Stimulated activated CD4-positive, alpha-beta T cell treated with anti-CD3 and anti-CD28 coated beads, Interleukin-1b, Interleukin-23, amount 100 ng/mL, for 48 hours (primary cell): Measurements from ENCODE around the gene ABHD17B.

Experiments
- DNase-seq: peaks from one replicate; pipeline ENCODE4 v3.0.0-alpha.2; 2020

The ABHD17B gene

DNA sequence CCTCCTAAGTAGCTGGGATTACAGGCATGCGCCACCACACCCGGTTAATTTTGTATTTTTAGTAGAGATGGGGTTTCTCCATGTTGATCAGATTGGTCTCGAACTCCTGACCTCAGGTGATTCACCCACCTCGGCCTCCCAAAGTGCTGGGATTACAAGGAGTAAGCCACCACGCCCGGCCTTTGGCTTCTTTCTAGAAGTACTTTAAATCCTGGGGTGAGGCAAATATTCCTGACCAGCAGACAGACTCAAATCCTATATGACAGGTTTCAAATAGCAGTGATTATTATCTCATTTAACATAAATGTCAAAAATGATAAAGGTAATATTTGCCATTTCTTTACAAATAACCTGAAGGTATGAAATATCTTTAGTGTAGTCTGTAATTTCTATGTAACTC, 35.6 kb downstream of the ABHD17B start:
- DNase-seq = no peak

DNA sequence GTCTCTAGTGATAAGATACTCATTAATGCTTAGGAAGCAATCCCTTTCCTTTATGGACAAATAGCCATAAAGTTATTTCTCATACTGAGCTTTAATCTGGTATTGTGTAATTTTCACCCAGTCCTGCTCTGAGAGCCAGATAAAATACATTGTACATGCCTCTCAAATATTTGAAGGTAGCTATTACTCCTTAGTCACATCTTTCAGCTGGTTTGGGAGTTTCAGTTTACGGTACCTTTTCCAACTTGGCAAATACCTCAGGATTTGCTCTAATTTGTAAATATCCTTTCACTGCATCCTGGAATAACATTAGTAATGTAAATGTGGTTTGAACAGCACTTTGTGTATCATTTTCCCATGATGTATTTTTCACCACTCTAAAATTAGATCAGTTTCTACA, 47.4 kb downstream of the ABHD17B start:
- no peak for DNase-seq

DNA sequence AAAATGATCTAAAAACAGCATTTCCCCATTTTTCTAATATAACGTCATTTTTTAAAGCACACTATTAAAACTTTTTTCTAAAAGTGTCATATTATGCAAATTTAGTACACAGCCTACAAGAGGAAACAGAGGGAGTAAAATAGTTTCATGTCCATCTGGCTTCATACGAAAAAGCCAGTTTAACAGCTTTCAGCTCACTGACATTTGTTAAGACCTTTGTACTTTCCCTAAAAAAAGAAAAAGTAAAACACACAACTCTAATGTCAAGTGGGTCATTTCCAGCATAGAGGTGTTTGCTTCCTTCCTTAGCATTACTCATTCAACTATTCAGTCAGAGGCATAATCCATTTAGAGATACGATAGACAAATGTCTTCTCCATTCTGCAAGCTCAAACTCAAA, 49.4 kb downstream of the ABHD17B start:
- no peak for DNase-seq

DNA sequence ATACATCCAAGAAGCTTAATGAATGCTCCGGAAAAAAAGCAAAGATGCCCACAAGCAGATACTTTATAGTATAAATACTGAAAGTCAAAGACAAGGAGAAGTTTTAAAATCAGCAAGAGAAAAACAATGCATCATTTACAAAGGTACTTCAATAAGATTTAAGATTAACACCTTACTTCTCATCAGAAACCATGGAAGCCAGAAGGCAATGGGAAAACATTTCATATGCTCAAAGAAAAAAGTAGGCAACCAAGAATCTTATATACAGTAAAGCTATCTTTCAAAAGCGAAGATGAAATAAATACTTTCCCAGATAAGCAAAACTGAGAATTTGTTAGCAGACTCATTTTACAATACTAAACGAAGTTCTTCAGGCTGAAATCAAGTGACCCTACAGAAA, 51.1 kb downstream of the ABHD17B start:
- DNase-seq = no peak

DNA sequence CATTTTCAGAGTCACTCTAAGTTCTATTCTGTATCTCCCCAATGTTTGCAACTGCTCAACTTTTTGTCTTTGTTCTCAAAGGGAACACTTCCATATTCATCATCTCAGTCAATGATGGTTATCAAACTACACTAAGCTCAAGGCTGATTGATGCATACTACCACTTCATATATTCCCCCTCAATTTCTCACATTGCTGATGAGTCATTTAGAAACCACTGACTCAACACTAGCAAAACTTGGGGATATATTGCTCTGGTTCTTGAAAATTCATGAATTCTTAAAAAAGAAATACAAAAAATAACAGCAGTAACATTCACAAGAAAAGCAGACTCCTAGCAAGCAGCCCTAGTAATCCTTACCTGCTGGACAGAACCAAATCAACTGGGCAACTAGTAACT, 52.2 kb downstream of the ABHD17B start:
- DNase-seq = no peak

DNA sequence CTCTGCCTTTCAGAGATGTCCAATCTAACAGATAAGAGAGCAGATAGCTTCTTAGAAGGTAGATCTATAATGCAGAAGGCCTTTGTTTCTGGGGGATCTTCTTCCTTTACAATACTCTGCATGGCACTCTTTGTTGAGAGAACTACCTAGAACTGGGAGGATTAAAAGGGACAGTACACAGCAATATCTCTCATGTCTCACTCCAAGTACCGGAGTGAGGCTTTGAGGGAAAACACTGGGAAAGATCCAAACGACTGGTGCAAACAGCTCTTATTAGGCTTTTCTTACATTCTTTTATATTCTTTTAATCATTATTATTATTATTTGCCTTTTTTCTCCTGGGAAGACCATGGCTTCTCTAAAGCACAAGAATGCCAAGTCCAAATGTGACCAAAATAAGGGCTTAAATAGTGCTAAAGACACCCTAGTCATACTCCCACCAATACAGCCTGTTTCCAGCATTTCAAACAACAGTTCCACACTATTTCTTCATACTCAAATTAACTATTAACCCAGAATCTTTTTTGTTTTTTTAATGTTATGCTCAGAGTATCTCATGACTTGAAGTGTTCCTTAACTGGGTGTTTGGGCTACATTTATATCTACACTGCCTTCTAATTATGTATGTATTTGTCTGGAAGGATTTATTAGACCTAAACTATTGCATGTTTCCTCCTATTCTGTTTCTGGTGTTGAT, 52.7 kb downstream of the ABHD17B start:
- no peak for DNase-seq

DNA sequence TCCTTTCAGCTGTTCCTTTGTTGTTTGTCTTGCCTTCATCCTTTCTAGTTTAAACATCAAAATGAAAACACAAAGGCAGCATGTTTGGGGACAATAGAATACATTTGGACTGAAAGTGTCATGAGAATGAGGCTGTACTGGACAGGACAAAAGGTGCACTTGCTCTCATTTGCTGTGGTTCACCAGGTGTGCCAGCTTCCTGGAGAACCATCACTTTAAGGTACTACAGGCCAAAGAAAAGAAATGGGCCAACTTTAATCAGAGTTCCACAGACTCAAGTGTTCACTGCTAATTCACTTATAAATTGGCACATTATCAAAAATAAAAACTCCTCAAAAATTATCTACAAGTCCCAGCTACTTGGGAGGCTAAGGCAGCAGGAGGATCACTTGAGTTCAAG, 53.8 kb downstream of the ABHD17B start:
- DNase-seq = no peak

DNA sequence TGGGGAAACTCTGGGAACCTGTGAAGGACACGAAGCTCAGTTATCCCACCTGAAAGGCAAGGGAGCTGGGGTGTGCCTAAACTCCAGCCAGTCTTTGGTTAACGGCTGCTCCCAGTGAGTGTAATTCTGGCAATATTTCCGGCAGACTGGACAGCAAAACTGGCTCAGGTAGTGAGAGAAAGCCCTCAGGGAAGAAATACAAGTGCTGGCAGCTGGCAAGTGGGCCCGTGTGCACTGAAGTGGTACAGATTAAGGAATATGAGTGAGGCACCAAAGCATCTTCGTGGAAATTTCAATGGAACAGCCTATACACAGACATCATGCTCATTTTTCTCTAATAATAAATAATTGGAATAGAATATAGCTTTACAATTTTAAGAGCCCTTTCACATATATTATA, 56.2 kb downstream of the ABHD17B start:
- no peak for DNase-seq

DNA sequence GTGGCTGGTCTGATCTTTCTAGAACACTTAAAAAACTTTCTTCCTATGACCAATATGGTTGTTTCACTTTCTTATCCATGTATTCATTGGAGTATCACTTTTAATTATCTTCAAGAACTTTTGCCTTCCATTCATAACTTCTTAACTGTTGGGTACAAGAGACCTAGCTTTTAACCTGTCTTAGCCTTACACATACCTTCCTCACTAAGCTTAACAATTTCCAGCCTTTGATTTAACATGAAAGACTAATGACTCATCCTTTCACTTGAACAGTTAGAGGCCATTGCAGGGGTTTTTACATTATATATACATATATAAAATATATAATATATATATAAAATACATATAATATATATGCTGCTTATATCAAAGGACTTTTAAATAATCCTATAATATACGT, 57.9 kb downstream of the ABHD17B start:
- DNase-seq = no peak

DNA sequence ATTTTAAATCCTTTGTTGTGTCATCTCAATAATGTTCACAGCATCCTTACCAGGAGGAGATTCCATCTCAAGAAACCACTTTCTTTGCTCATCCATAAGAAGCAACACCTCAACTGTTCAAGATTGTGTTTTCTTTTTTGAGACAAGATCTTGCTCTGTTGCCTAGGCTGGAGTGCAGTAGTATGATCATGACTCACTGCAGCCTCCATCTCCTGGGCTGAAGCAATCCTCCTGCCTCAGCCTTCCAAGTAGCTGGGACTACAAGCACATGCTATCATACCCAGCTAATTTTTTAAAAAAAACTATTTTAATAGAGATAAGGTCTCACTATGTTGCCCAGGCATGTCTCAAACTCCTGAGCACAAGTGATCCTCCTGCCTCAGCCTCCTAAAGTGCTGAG, 60.0 kb downstream of the ABHD17B start:
- DNase-seq = no peak

DNA sequence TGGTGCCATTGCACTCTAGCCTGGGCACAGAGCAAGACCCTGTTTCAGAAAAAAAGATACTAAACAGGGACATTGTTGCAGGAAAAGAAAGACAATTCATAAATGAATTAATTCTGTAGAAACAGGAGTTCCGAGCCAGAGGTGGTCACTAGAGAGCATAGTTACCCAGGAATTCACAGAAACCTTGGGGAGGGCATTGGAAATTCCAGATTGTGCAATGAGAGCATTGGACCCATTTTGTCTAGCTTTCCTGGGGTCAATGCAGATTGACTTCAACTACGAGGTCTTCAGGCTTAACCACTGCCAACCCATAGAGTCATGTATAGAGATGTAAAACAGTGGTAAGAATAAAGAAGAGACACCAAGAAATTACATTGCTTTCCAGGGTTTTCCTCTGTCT, 63.1 kb downstream of the ABHD17B start:
- DNase-seq = no peak

DNA sequence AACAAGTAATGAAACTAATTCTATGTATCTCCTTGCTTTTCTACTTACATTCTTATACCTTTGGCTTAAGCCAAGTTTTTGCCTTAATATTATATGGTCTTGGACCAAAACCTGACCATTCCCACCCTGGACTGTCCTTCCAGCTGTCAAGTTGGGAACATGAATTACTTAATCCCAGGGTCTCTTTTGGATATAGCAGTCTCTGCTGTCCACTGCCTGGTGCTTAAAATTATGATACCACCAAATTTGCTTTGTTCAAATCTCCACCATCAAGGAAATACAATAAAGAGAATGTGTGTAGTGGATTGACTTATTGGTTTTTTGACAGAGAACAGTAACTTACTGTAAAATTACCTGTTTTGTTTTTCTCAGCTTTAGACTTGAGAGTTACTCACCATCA, 66.2 kb downstream of the ABHD17B start:
- DNase-seq = no peak

DNA sequence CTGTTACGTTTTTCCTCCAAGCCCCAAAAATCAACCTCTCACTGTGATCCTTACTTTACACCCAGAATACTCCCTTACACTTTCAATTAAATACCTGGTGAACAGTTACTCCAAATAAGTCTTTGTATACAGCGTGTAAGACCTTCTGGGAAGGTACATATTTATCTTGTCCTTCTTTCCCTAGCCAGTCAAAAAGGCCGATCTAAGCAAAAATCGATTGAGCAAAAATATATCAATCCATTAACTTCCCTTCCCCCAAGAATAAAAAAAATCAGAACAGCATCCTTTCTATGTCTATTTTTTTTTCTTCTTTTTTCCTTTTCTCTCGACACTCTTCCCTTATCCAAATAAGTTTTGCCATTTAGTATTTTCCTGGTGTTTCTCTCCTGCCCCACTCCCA, 71.3 kb downstream of the ABHD17B start:
- no peak for DNase-seq

DNA sequence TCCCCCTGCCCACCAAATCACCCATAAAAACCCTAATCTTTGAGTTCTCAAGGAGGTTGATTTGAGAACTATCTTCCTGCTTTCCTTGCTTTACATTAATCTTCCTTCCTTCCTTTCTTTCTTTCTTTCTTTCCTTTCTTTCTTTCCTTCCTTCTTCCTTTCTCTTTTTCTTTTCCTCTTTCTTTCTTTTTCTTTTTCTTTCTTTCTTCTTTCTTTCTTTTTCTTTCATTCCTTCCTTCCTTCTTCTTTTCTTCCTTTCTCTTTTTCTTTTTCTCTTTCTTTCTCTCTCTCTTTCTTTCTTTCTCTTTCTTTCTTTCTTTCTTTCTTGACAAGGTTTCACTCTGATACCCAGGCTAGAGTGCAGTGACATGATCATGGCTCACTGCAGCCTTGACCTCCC, 75.4 kb downstream of the ABHD17B start:
- DNase-seq = no peak

DNA sequence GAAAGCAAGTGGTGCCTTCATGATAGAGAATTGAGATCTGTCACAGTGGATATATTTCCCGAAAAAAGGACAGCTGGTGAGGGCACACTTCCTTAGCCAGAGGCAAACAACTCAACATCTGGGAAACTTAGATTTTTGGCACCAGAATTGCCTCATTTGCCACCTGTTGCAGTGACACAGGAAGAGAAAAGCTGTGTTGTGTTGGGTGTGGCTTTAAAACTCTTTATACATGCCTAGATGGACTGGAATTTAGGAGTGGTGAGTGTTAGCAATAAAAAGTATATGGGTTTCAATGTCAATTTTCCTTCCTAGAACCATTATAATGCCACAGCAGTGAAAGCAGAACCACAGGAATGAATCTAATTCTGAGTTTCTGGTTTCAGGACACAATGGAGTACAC, 80.1 kb downstream of the ABHD17B start:
- DNase-seq = no peak

DNA sequence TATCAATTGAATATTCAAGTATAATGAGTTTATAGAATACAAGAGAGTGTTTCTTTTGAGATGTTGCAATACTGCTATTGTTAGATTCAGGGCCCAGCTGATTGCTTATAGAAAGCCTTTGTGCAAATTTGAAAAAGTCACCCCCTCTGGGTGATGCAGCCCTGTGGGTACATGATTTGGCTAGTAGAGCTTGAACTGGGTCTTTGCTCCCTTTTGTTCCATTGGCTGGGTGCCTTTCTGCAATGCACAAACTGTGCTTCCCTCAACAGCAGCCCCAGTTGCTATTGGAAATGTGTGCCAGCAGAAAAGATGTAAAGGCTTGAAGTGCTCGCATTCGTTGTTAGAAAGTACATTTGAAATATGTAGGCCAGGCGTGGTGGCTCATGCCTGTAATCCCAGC, 80.8 kb downstream of the ABHD17B start:
- no peak for DNase-seq

DNA sequence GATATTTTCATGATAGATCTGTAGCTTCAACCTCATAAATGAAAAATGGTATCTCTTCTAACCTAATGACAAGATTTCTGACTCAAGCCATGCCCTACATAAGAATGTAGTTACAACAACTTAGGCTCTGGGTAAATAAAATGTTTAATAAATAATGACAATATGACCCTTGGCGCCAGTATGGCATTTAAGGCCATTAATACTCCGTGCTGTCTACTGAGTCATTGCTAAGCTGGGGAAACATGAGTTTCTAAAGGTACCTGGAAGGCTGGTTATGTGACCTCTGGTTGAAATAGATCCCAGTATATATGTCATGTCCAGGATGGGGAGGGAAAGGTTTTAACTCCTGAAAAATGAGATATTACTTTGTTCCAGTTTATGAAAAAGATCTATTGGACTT, 84.7 kb downstream of the ABHD17B start:
- no peak for DNase-seq

DNA sequence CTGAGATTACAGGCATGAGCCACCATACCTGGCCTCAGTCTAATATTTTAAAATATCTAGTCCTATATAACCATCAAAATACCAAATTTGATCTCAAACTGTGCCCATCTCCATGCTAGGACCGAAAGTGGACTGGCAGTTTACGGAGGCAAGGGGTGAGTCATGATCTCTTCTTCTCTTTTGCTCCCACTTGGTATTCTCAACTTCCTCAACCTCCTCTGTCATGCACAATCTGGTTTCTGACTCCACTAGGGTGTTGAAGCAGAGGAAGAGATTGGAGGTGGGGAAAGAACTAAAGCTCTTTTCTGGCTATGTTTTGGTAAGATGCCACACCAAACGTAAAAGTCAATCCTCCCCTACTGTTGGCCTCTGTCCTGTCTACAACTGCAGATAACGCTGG, 86.7 kb downstream of the ABHD17B start:
- DNase-seq = no peak

DNA sequence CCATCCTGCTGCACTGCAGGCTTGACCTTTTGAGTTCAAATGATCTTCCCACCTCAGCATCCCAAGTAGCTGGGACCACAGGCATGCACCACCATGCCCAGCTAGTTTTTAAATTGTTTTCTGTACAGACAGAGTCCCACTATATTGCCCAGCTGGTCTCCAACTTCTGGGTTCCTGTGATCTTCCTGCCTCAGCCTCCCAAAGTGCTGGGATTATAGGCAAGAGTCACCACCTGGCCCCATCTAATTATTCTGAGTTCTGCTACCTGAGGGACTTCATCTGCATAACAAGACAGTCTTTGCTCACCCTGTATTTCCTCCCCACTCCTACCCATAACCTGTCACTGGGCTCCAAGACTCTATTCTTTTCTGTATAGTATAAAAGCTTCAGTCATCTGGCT, 88.1 kb downstream of the ABHD17B start:
- no peak for DNase-seq

DNA sequence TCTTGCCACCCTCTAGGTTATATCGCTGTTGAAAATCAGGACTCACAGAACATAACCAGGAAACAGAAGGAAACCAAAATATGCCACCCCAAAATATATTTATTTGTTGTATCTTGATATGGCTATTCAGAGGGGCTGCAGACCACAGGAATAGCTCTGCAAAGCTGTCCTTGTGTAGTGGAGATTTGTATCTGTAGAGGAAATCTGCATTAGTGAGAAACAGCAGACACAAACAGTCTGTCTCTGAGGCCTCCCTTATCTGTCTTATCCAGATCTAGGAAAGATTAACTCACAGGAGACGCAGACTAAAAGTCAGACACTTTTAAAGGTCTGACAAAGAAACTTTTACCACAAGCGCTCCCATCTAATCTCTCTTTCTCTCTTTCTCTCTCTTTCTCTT, 88.5 kb downstream of the ABHD17B start:
- DNase-seq = no peak

DNA sequence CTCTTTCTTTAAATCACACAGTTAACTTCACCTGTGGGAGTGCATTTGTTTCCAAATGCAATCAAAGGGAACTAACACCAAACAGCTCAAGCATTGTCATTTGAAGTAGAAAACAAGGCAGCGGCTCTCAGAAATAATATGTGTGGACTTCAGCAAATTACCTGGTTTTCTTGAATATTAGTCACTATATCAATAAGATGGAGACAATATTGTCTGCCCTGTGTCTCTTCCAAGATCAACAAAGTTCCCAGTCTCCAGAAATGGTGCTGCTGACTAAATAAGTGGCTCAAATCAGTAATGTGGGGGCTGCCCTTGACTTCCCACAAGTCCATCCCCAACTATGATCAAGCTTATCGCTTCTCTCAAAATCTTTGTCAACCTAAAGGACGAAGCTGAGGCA, 89.6 kb downstream of the ABHD17B start:
- DNase-seq = no peak

DNA sequence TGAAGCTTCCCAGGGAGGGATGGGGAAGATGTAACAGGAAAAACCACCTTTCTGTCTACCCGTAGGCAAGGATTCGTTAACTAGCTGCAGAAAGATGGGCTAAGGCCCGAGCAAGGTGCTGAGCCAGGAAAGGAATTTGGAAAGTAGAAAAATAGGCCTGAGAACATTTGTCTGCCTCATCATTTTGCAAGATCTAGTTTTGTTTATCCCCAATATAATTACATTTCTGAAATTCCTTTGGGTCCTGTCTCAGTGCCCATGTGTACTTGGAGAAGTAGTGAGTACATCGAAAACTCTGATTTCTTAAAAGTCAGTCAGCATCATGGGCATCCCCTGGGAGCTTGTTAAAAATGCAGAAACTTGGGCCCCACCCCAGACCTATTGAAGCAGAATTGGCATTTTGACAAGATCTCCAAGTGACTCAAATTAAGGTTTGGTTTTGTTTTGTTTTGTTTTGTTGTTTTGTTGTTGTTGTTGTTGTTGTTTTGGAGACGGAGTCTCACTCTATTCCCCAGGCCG, 90.5 kb downstream of the ABHD17B start:
- no peak for DNase-seq

DNA sequence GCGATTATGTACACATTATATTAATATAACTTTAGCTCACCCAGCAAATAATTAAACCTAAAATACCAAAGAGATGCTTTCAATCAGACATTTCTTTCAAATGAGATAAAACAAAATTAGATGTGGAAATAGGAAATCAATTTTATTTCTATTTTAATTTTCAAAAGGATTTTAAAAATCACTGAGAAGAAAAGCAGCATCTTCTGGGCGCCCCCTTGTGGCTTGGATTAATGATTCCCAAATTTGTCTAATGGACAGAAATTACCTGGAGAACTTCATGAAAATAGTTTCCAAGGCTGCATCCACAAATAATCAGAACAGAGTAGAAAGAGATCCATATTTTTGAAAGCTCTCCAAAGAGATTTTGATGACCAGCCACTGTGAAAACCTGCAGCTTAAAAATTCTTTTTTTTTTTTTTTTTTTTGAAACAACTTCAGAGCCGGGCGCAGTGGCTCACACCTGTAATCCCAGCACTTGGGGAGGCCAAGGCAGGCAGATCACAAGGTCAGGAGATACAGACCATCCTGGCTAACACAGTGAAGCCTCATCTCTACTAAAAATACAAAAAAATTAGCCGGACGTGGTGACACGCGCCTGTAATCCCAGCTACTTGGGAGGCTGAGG, 91.8 kb downstream of the ABHD17B start:
- DNase-seq = no peak

DNA sequence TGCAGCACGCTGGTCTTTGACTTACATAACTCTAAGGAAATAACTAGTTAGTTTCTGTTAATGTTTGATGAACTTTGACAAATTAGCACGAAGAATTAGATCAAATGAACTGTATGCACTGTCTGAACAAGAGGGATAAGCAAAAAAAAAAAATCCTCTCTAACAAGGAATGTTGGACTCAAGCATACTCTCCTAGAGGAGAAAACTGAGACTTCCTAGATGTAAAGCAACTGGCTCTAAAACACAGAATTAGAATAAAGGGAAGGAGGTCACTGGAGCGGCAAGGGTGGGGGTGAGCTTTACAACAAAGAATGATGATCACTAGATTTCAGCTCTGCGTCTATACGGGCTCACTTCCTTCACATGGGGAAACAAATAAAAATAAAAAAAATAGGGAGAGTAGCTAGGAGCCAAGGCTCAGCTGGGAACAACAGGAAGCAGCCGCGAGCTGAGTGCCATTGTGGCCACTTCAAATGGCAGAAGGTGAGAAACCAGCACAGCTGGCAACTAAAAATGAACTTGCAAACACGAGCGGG, 94.0 kb downstream of the ABHD17B start:
- no peak for DNase-seq
